C4-2B (cell line): ENCODE data around the gene DPF3.

Experiments
- CTCF ChIP-seq: fragments of 450-650 bp; conservative IDR thresholded peaks from 2 replicates; pipeline ENCODE4 v1.5.1; 2017; ENCODE audit warnings: mild to moderate bottlenecking
- ZFX ChIP-seq: fragments of 450-650 bp; IDR thresholded peaks from 2 replicates; pipeline ENCODE4 v1.6.1; 2017

DNA sequence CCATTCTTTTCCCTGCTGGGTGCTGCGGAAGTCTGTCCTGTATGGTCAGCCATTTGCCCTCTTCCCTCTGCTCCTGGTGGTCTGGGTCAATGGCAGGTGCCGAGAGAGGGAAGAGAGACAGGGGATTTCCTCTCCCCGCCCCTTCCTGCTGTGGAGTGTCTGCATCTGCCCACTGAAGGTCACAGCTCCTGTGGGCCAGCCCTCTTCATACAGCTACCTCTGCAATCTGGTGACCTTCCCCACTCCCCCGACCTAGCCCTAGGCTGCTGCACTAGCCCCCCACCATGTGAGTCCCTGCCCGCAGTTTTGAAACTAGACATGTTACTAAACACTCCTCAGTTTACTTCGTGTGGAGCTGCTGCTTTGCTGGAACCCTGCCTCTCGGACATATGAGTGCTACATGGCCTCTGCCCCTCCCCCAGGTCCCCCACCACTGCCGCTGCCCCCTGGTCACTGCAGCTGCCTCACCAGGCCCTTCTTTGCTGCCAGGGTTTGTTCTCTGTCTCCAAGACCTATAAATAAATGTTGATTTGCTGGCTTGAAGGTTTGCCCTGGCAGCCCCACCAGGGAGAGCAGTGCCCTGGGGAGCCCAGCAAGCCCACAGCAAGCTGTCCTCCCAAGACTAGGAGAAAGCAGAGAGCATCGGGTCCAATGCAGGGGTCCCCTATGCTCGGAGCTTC lies 102.9 kb downstream of the DPF3 start:
- TF ChIP-seq CTCF (no peak), ZFX (no peak)
